ENCODE data around the gene OVOL1. TPM values are rescaled to one million over a fixed set of nuclear protein-coding genes. Genes with fewer than 3 reads are reported as not detected.

Gene OVOL1
- total and polyA plus RNA-seq, 2 of the 13 experiments (the other 11 are each of a cell fraction or from before 2014, with no cell fraction given): 0.01 TPM; not detected in 1

GRCh38 chr11:65834202-65834601 is 47.3 kb downstream of the OVOL1 start:
- TF ChIP-seq ZNF33B (CRISPR knock-in tag; IDR thresholded peaks at IDR 0.05) (no peak), ZNF430 (CRISPR knock-in tag; IDR thresholded peaks at IDR 0.05) (no peak), ATRX (CRISPR knock-in tag; IDR thresholded peaks at IDR 0.05; ENCODE audit: borderline replicate concordance) (no peak), FOXA1 (IDR thresholded peaks at IDR 0.05) (peak; percentile 32; the same call in 1 of the 2 replicates), FOXA1 (CRISPR knock-in tag; IDR thresholded peaks at IDR 0.05) (no peak), NAIF1 (CRISPR knock-in tag; IDR thresholded peaks at IDR 0.05; ENCODE audit: borderline replicate concordance) (no peak), PLRG1 (conservative IDR thresholded peaks at IDR 0.05) (0 out of 2 replicates have a peak, but pooled peaks have one; percentile 73), REPIN1 (CRISPR knock-in tag; IDR thresholded peaks at IDR 0.05; ENCODE audit: borderline replicate concordance, low read depth) (no peak), ZSCAN31 (CRISPR knock-in tag; IDR thresholded peaks at IDR 0.05; ENCODE audit: low read depth) (no peak), REXO4 (CRISPR knock-in tag; IDR thresholded peaks at IDR 0.05; ENCODE audit: borderline replicate concordance) (no peak), ATF7 (IDR thresholded peaks at IDR 0.05) (no peak), ATF7 (CRISPR knock-in tag; IDR thresholded peaks at IDR 0.05) (no peak), ZNF770 (CRISPR knock-in tag; IDR thresholded peaks at IDR 0.05) (no peak), NBN (conservative IDR thresholded peaks at IDR 0.05) (0 out of 2 replicates have a peak, but pooled peaks have one; percentile 44), THAP11 (CRISPR knock-in tag; IDR thresholded peaks at IDR 0.05) (no peak), SIN3A (IDR thresholded peaks at IDR 0.05; ENCODE audit: borderline replicate concordance, low read depth, low read length) (no peak), GLI4 (CRISPR knock-in tag; IDR thresholded peaks at IDR 0.05; ENCODE audit: borderline replicate concordance) (no peak), NFIC (IDR thresholded peaks at IDR 0.05; ENCODE audit: low read length) (no peak), ZBTB49 (CRISPR knock-in tag; IDR thresholded peaks at IDR 0.05; ENCODE audit: borderline replicate concordance) (no peak)
- in situ Hi-C loops (cut with HindIII; ENCODE audit: extremely low pct_ligation_motif_present, low pct_unique_long_range_greater_than_20kb) (no loop called here), intact Hi-C loops (cut with micrococcal nuclease; ENCODE audit: unreplicated experiment) (no loop called here)
- peaks cover 0 to 26% of the 10 kb centered on the region in 2 experiments; a peak in 1 of 5 replicates for H3K27me3 ChIP-seq (ENCODE audit: control insufficient read depth in 1 of 2, insufficient read depth in 2 of 2, low read length in 2 of 2)
- 83% methylated on average over 5 of the region's 6 CpGs for WGBS (ENCODE audit: low lambda C conversion rate)
- H3K79me2 ChIP-seq (ENCODE audit: insufficient read depth, low read length): no peaks in the 10 kb centered on the region
- no peak for DNase-seq (ENCODE audit: low spot score)
- no peak overlapping the region for H3K4me3 ChIP-seq (replicated peaks in 1 of 3; ENCODE audit: insufficient read depth in 1 of 3, low read depth in 2 of 3, low read length in 3 of 3)
- no peaks in the 10 kb centered on the region for H3K36me3 ChIP-seq (replicated peaks in 1 of 2; ENCODE audit: control insufficient read depth in 1 of 2, insufficient read depth in 2 of 2, low read length in 2 of 2)
- no peak overlapping the region for H3K9ac ChIP-seq (ENCODE audit: insufficient read depth, low read depth, low read length)
- H3K4me1 ChIP-seq (ENCODE audit: insufficient read depth, low read length): no peaks in the 10 kb centered on the region
- POLR2A ChIA-PET: no interaction called here
- H2AFZ ChIP-seq (ENCODE audit: low read length): no peak overlapping the region
- no peak overlapping the region for H3K4me2 ChIP-seq (ENCODE audit: low read depth, low read length)
- peak; percentile 39 for FAIRE-seq
- CTCF ChIA-PET (ENCODE audit: low intra/inter-chr PET ratio, low total read pairs): no interaction called here
- BruUV-seq (replicated peaks): no TSS peak
- no peaks in the 10 kb centered on the region for H3K9me3 ChIP-seq (ENCODE audit: low read length)
- no peaks in the 10 kb centered on the region for H4K20me1 ChIP-seq (ENCODE audit: insufficient read depth, low read length)
- no peak for ATAC-seq
- H3K27ac ChIP-seq (ENCODE audit: extremely low read length, insufficient read depth, low read length): no peak overlapping the region

Measured in HepG2 (cell line).